ENCODE data around the gene TMEM18.

The TMEM18 gene

GRCh38 chr2:672606-672905, 4.7 kb downstream of the TMEM18 start:
- DNase-seq (ENCODE audit: low spot score) = no peak

DNA sequence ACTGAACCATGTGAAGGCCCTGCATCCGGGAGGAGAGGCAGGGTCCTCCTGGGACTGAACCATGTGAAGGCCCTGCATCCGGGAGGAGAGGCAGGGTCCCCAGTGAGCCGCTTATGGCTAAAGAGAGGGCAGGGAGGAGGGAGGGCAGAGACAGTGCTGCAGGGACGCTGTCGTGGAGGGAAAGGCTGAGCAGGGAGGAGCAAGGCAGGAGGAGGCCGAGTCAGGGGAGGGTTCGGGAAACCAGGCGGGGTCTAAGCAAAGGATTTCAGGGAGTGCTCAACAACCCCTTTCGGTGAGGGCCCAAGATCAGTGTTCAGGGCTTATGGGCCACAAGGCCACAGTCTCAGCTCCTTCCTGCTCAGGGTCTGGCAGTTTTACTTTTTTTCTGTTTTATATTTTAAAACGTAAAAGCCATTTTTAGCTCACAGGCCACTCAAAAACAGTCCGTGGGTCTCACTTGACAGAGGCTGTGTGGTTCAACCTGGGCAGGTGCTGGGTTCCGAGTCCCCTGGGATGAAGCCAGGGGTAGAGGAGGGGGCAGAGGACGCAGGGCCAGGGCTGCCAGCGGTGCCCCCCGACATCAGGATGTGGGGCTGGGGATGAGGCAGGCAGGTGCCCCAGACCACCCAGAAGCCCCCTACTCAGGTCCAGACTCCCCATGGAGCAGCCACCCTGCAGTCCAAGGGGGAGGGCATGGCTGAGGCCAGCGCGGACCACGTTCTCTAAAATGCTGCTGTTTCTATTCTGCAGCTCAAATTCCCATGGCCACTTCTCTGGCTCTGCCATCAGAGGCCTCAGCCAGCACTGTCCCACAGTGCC, 5.2 kb downstream of the TMEM18 start:
- no peak for DNase-seq (ENCODE audit: low spot score)

DNA sequence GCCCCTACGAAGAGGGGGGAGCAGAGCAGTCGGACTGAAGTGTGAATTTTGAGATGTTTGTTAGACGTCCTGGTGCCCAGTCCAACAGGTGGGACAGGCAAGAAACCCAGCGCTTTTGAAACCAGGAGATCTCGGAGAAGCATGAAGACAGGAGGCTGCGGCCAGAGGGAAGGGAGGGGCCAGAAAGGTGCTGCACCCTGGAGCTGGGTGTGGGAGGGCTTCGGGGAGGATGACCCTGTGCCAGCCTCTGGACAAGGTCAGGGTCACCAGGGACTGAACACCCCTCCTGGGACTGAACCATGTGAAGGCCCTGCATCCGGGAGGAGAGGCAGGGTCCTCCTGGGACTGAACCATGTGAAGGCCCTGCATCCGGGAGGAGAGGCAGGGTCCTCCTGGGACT, 6.1 kb downstream of the TMEM18 start:
- DNase-seq (ENCODE audit: low spot score) = no peak

DNA sequence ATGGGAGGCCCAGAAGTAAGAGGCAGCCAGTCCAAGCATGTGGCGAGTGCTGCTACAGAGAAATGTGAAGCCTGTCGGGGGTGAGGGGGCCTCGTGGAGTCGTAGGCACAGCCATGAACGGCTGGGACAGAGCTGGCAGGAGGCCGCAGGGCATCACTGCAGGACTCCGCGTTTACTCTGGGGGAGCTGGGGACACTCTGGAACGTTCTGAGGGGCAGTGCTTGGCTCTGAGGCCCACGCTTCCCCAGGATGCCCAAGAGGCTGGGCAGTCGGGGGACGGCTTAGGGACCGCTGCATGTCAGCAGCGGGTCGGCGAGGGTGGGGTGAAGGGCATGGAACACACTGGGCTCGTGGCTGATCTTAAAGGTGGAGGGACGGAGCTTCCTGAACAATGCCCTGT, 6.6 kb downstream of the TMEM18 start:
- DNase-seq (ENCODE audit: low spot score) = no peak

- no peak for DNase-seq (ENCODE audit: low spot score)
Observed at GRCh38 chr2:669323-669722, 7.9 kb downstream of the TMEM18 start.

- no peak for DNase-seq (ENCODE audit: low spot score)
Observed at GRCh38 chr2:668000-668398, 9.2 kb downstream of the TMEM18 start.

- no peak for DNase-seq (ENCODE audit: low spot score)
Observed at GRCh38 chr2:667332-667999, 9.7 kb downstream of the TMEM18 start.

DNA sequence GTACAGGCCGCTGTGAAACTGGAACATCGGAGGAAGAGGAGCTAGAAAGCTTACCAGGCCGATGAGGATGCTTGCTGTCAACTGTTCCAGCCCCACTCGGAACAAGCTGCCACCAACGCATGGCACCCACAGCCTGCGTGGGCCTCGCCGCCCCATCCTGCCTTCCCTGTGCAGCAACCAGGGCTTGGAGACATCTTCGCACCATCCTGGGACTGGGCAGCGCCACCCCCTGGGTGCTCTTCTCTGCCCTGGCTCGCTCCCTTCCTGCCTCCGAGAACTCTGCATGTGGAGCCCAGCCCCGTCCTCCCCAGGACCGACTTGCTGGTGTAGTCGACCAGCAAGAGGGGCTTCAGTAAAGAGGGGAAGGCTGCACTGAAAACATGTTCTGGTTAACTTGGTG, 10.8 kb downstream of the TMEM18 start:
- DNase-seq (ENCODE audit: low spot score) = no peak

- DNase-seq (ENCODE audit: low spot score) = no peak
Observed at GRCh38 chr2:665340-666073, 11.7 kb downstream of the TMEM18 start.

- no peak for DNase-seq (ENCODE audit: low spot score)
Observed at GRCh38 chr2:664063-664462, 13.1 kb downstream of the TMEM18 start.

DNA sequence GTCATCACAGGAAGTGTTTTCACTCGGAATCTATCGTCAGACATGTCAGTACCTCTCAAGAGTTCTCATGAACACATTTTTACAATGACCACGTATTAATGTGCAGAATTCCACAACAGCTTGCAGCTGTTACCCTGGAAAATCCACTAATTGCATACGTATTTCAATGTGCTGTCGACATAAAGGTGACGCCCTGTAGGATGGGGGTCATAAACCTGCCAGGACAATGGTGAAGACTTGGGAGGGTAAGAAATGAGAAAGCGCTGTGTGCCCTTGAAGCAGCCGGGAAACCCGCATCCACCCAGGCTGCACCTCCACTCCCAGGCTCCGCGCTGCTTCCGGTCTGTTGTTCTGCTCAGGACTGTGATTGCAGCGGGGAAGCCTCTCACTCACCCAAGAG, 14.0 kb downstream of the TMEM18 start:
- no peak for DNase-seq (ENCODE audit: low spot score)

DNA sequence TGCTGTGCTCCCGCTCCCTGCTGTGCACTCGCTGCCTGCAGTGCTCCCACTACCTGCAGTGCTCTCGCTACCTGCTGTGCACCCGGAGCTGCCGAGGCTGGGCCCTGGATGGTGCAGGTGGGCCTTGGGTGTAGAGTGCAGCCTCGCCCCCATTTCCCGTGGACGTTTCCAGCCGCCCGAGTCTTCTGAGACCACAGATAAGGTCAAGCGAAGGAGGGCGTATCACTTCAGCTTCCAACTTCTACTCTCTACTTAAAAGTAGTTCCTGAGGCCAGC, 15.9 kb downstream of the TMEM18 start:
- no peak for DNase-seq (ENCODE audit: low spot score)

- DNase-seq (ENCODE audit: low spot score) = no peak
Observed at GRCh38 chr2:660586-661359, 16.4 kb downstream of the TMEM18 start.

- no peak for DNase-seq (ENCODE audit: low spot score)
Observed at GRCh38 chr2:660029-660428, 17.2 kb downstream of the TMEM18 start.

DNA sequence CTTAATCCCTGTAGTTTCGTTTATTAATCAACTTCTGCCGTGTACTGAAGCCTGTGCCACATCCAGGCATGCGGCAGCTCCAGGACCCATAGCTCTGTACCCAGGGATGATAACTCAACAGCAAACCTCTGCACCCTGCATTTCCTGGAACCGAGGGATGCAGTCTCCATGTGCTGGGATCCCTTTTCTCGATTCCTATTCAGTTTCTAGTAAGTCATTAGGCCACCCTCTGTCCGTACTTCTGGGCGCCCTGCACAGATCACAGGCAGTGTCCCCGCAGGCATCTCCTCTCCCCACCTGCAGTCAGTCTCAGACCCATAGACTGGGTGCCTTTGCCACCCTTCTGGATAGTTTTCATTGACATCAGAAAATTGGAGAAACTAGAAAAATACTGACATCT, 18.8 kb downstream of the TMEM18 start:
- DNase-seq (ENCODE audit: low spot score) = no peak

DNA sequence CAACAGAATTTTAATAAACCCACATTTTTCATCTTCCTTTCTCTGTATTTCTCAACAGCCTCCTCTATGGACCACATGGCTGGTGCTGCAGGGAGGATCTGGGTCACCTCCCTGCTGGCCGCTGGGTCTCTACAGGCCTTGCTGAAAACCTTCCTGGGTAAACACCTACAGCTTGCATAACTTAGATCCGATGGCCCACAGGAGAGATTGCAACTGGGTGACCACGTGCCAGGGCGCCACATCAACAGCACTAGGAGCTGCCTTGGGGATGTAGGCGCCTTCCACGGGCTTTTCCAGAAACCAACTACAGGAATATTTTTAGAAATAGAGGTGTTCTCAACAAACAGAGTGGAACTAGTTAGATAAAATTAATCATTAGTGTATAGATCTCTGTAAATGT, 19.4 kb downstream of the TMEM18 start:
- DNase-seq (ENCODE audit: low spot score) = no peak

DNA sequence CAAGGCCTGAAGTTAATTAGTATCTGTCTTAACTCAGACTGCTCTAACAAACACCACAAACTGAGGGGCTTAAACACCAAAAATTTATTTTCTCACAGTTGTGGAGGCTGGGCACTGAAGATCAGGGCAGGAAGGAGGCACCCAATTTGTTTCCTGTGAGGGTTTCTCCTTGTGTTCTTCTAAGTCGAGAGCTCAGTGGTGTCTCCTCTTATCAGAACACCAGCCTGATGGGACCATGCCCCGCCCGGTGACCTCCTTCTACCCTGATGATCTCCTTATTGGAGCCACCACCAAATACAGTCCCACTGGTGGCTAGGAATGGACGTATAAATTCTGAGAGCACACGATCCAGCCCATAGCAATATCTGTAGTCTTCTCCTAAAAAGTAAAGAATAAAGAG, 20.5 kb downstream of the TMEM18 start:
- DNase-seq (ENCODE audit: low spot score) = no peak

GRCh38 chr2:655626-656025, 21.6 kb downstream of the TMEM18 start:
- no peak for DNase-seq (ENCODE audit: low spot score)

DNA sequence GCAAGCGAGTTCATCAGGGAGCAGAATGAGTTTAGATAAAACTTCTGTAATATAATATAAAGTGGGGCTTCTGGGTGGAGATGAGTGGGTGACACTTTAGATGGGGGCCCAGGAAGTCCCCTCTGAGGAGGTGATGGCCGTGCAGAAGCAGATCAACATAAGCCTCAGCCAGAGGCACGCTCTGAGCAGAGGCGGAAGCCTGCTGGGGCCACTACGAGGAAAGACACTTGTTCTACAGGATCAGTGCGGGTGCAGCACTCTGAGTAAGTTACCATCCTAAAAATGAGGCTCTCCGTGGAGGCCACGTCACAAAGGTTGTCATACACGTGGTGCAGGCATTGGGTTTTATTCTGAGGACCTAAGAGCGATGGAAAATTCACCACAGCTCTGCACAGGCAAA, 22.3 kb downstream of the TMEM18 start:
- no peak for DNase-seq (ENCODE audit: low spot score)

GRCh38 chr2:653645-654425, 23.4 kb downstream of the TMEM18 start:
- no peak for DNase-seq (ENCODE audit: low spot score)

GRCh38 chr2:652881-653480, 24.2 kb downstream of the TMEM18 start:
- DNase-seq (ENCODE audit: low spot score) = no peak

DNA sequence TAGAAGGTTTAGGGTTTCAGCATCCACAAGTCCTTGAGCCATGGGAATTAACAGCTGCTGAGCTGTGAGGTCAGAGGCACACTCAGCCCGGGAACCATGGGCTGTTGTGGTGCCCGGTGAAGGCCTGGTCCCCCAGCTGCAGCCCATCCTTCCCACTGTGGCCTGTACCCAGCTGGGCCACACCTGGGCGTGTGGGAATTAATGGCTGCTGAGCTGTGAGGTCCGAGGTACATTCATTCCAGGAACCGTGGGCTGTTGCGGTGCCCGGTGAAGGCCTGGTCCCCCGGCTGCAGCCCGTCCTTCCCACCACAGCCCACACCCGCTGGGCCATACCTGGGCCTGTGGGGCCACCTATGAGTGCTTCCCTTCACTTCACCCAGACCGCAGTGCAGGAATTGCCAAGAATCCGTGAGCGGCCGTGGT, 25.2 kb downstream of the TMEM18 start:
- DNase-seq (ENCODE audit: low spot score) = no peak

All from pons (tissue), 1 donor.